Keratinocyte (primary cell): Measurements from ENCODE around the gene TEKT5.

ENCODE experiments used
- EZH2 ChIP-seq: IDR thresholded peaks from one replicate; pipeline ENCODE4 v1.6.1; 2012; ENCODE audit warnings: inconsistent platforms, mild to moderate bottlenecking, low read length, moderate library complexity
- TF ChIP-seq, protein P1 (sequence below), 3 experiments: IDR thresholded peaks in 1 of 3; conservative IDR thresholded peaks in 1 of 3; optimal IDR thresholded peaks in 1 of 3; 2 replicates in 2 of 3; 3 replicates in 1 of 3; pipeline versions ENCODE3 to v1.5.1; 2011; ENCODE audit warnings: low read length in 3 of 3, mild to moderate bottlenecking in 3 of 3, moderate library complexity in 2 of 3, control low read depth in 1 of 3, inconsistent platforms in 1 of 3; ENCODE audit not compliant: insufficient read depth in 2 of 3; ENCODE audit errors: extremely low read depth in 1 of 3

DNA sequence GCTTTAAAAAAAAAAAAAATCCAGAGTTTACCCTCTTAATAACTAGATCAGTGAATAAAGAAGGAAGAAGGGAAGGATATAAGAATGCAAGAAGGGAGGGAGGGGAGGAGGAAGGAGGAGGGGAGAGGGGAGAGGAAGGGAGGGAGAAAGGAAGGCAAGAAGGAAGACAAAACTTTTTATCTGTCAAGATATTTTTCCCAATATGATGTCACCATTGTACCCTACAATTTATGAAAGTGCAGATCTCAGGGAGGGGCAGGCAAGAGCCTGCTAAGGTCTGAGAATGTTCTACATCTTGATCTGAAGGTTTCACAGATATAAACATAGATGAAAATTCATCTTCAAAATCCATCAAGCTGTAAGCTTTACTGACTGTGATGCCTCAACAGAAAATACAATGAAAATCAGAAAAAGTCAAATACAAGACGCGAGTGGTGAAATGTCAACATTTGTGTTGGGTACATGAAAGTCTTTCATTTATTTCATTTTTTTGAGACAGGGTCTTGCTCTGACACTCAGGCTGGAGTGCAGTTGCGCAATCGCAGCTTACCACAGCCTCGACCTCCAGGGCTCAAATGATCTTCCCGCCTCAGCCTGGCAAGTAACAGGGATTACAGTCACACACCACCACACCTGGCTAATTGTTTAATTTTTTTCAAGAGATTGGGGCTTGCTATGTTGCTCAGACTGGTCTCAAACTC, 57.2 kb downstream of the TEKT5 start:
- TF ChIP-seq, protein P1, sequence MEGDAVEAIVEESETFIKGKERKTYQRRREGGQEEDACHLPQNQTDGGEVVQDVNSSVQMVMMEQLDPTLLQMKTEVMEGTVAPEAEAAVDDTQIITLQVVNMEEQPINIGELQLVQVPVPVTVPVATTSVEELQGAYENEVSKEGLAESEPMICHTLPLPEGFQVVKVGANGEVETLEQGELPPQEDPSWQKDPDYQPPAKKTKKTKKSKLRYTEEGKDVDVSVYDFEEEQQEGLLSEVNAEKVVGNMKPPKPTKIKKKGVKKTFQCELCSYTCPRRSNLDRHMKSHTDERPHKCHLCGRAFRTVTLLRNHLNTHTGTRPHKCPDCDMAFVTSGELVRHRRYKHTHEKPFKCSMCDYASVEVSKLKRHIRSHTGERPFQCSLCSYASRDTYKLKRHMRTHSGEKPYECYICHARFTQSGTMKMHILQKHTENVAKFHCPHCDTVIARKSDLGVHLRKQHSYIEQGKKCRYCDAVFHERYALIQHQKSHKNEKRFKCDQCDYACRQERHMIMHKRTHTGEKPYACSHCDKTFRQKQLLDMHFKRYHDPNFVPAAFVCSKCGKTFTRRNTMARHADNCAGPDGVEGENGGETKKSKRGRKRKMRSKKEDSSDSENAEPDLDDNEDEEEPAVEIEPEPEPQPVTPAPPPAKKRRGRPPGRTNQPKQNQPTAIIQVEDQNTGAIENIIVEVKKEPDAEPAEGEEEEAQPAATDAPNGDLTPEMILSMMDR (optimal IDR thresholded peaks at IDR 0.05 in 1 of 3, IDR thresholded peaks at IDR 0.05 in 1 of 3, conservative IDR thresholded peaks at IDR 0.05 in 1 of 3; ENCODE audit: extremely low read depth in 1 of 3, insufficient read depth in 2 of 3, low read length in 3 of 3), result no peak
- TF ChIP-seq EZH2, result no peak
